Mesenchymal stem cell (in vitro differentiated cells and primary cell): Measurements from ENCODE around the gene CACNA2D2.

Source experiments
- DNase-seq: peaks from one replicate; pipeline ENCODE4 v3.0.0-alpha.2; 2013
- H2AFZ ChIP-seq: one replicate; pipeline ENCODE4 v1.6.1; 2013; ENCODE audit warnings: low read depth, mild to moderate bottlenecking, control low read depth, inconsistent platforms, low read length, moderate library complexity
- H2AK5ac ChIP-seq: 2 replicates; pipeline ENCODE4 v1.6.1; 2013; ENCODE audit warnings: low read length, moderate library complexity, mild to moderate bottlenecking, inconsistent platforms; ENCODE audit not compliant: severe bottlenecking
- H2BK120ac ChIP-seq: one replicate; pipeline ENCODE4 v1.6.1; 2013; ENCODE audit warnings: low read depth, mild to moderate bottlenecking, inconsistent platforms, low read length, moderate library complexity
- H2BK12ac ChIP-seq, 2 experiments: one replicate each; pipeline ENCODE4 v1.6.1; 2013; ENCODE audit warnings: inconsistent platforms in 2 of 2, low read length in 2 of 2, mild to moderate bottlenecking in 2 of 2, moderate library complexity in 2 of 2, control low read depth in 1 of 2
- H2BK15ac ChIP-seq: one replicate; pipeline ENCODE4 v1.6.1; 2013; ENCODE audit warnings: mild to moderate bottlenecking, low read depth, inconsistent platforms; ENCODE audit not compliant: poor library complexity, severe bottlenecking
- H2BK5ac ChIP-seq: 2 replicates; pipeline ENCODE4 v1.6.1; 2013; ENCODE audit warnings: low read depth, mild to moderate bottlenecking, low read length, control low read depth, inconsistent platforms; ENCODE audit not compliant: poor library complexity, severe bottlenecking
- H3K14ac ChIP-seq, 2 experiments: one replicate each; pipeline ENCODE4 v1.6.1; 2013; ENCODE audit warnings: inconsistent platforms in 2 of 2, low read length in 2 of 2, control low read depth in 1 of 2, mild to moderate bottlenecking in 1 of 2, moderate library complexity in 1 of 2
- H3K18ac ChIP-seq, 2 experiments: one replicate each; pipeline ENCODE4 v1.6.1; 2013; ENCODE audit warnings: inconsistent platforms in 2 of 2, low read length in 2 of 2, control low read depth in 1 of 2, low read depth in 1 of 2, mild to moderate bottlenecking in 1 of 2
- H3K23ac ChIP-seq, 2 experiments: one replicate each; pipeline ENCODE4 v1.6.1; 2013; ENCODE audit warnings: inconsistent platforms in 2 of 2, low read length in 2 of 2, mild to moderate bottlenecking in 2 of 2, moderate library complexity in 2 of 2, control low read depth in 1 of 2
- H3K27ac ChIP-seq: 2 replicates; pipeline ENCODE4 v1.5.1; 2013; ENCODE audit warnings: mild to moderate bottlenecking, moderate library complexity, low read length, control low read depth, inconsistent platforms; ENCODE audit not compliant: poor library complexity, severe bottlenecking
- H3K27me3 ChIP-seq, 2 experiments: 2 replicates each; pipeline versions ENCODE4 v1.6.1 to v1.7.0; 2013; ENCODE audit warnings: low read length in 2 of 2, mild to moderate bottlenecking in 2 of 2, moderate library complexity in 2 of 2, control low read depth in 1 of 2, inconsistent platforms in 1 of 2; ENCODE audit not compliant: control insufficient read depth in 1 of 2, insufficient read depth in 1 of 2
- H3K36me3 ChIP-seq, 2 experiments: 2 replicates each; pipeline versions ENCODE4 v1.6.1 to v1.7.0; 2013; ENCODE audit warnings: low read length in 2 of 2, control low read depth in 1 of 2, inconsistent platforms in 1 of 2, low read depth in 1 of 2, mild to moderate bottlenecking in 1 of 2; ENCODE audit not compliant: insufficient read depth in 2 of 2, control insufficient read depth in 1 of 2
- H3K4ac ChIP-seq, 2 experiments: one replicate each; pipeline ENCODE4 v1.6.1; 2013; ENCODE audit warnings: inconsistent platforms in 2 of 2, low read length in 2 of 2, mild to moderate bottlenecking in 2 of 2, moderate library complexity in 2 of 2, control low read depth in 1 of 2, low read depth in 1 of 2
- H3K4me1 ChIP-seq: 2 replicates; pipeline ENCODE4 v1.6.1; 2013; ENCODE audit warnings: low read depth, low read length, control low read depth; ENCODE audit not compliant: control insufficient read depth, insufficient read depth
- H3K4me2 ChIP-seq: 2 replicates; pipeline ENCODE4 v1.6.1; 2013; ENCODE audit warnings: low read length, mild to moderate bottlenecking, inconsistent platforms; ENCODE audit not compliant: poor library complexity, severe bottlenecking
- H3K4me3 ChIP-seq, 2 experiments: 2 replicates each; pipeline versions ENCODE4 v1.5.1 to v1.7.0; 2013; ENCODE audit warnings: low read length in 2 of 2, mild to moderate bottlenecking in 2 of 2, control low read depth in 1 of 2, low read depth in 1 of 2; ENCODE audit not compliant: insufficient read depth in 1 of 2
- H3K79me1 ChIP-seq: replicated peaks from 2 replicates; pipeline ENCODE4 v1.6.1; 2013; ENCODE audit warnings: mild to moderate bottlenecking, control low read depth, low read length, inconsistent platforms; ENCODE audit not compliant: poor library complexity, severe bottlenecking
- H3K9ac ChIP-seq: 2 replicates; pipeline ENCODE4 v1.7.0; 2013; ENCODE audit warnings: mild to moderate bottlenecking, low read length, moderate library complexity
- H3K9me3 ChIP-seq: 2 replicates; pipeline ENCODE4 v1.7.0; 2013; ENCODE audit warnings: mild to moderate bottlenecking, low read length; ENCODE audit not compliant: control insufficient read depth
- H4K8ac ChIP-seq: one replicate; pipeline ENCODE4 v1.6.1; 2013; ENCODE audit warnings: inconsistent platforms, mild to moderate bottlenecking, low read length, moderate library complexity
- H4K91ac ChIP-seq: one replicate; pipeline ENCODE4 v1.6.1; 2013; ENCODE audit warnings: mild to moderate bottlenecking, low read length, inconsistent platforms
- WGBS: methylation state at CpG from one replicate; pipeline ENCODE4 v1.1.7; 2013; ENCODE audit warnings: mixed read lengths; 5-methylcytosine and 5-hydroxymethylcytosine counted together

CACNA2D2 gene

GRCh38 chr3:50327129-50327528 lies 176.3 kb downstream of the CACNA2D2 start:
- 81% methylated on average over 4 of the region's 4 CpGs for WGBS
- Histone ChIP-seq H3K4me1 (peaks cover 21% of the 10 kb centered on the region), H2BK15ac (no peak overlapping the region), H4K8ac (no peak overlapping the region), H2BK12ac (no peak overlapping the region), H3K4ac (peak overlapping the region in 1 of 2 experiments; percentile 47), H2BK5ac (no peak overlapping the region), H3K18ac (no peak overlapping the region), H3K27me3 (no peaks in the 10 kb centered on the region), H2AFZ (no peak overlapping the region), H2BK120ac (no peak overlapping the region), H3K9ac (peak overlapping the region; percentile 96), H4K91ac (no peak overlapping the region), H3K36me3 (peaks cover 47 to 59% of the 10 kb centered on the region in 2 experiments), H3K23ac (no peak overlapping the region), H3K27ac (no peak overlapping the region), H3K14ac (no peak overlapping the region), H3K9me3 (no peaks in the 10 kb centered on the region), H3K4me3 (peak overlapping the region; percentile 30 to 94), H3K4me2 (peak overlapping the region; percentile 82), H2AK5ac (no peak overlapping the region), H3K79me1 (peaks cover 32% of the 10 kb centered on the region)
- DNase-seq: no peak

DNA sequence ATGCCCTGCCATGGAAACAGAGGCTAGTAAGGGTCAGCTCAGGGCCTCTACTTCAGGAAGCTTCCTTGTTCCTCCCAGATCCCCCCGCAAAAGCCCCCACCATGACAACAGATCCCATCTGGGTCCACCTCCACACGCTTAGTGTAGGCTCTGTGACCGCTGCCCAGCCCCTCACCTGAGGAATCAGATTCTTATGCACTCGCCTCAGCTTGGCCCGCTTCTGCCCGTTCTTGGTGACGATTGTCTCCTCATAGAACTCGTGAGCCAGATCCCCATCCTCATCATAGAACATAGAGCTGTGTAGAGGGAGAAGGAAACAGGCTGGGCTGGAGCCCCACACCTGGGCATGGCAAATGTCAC lies 177.3 kb downstream of the CACNA2D2 start:
- no peak overlapping the region for H3K4me3 ChIP-seq
- peaks cover 26% of the 10 kb centered on the region for H3K79me1 ChIP-seq
- H3K4me2 ChIP-seq: no peak overlapping the region
- no peak overlapping the region for H2AFZ ChIP-seq
- H3K14ac ChIP-seq: no peak overlapping the region
- no peak overlapping the region for H2BK120ac ChIP-seq
- peaks cover 38 to 49% of the 10 kb centered on the region in 2 experiments for H3K36me3 ChIP-seq
- no peak overlapping the region for H4K91ac ChIP-seq
- no peak overlapping the region for H3K23ac ChIP-seq
- no peak overlapping the region for H2BK12ac ChIP-seq
- DNase-seq: no peak
- no peak overlapping the region for H2BK5ac ChIP-seq
- H3K9me3 ChIP-seq: no peaks in the 10 kb centered on the region
- H2BK15ac ChIP-seq: no peak overlapping the region
- H4K8ac ChIP-seq: no peak overlapping the region
- 100% methylated on average over 7 of the region's 8 CpGs for WGBS
- no peak overlapping the region for H2AK5ac ChIP-seq
- peaks cover 25% of the 10 kb centered on the region for H3K4me1 ChIP-seq
- H3K27ac ChIP-seq: no peak overlapping the region
- H3K27me3 ChIP-seq: no peaks in the 10 kb centered on the region
- no peak overlapping the region for H3K18ac ChIP-seq
- no peak overlapping the region for H3K4ac ChIP-seq
- peak overlapping the region; percentile 18 for H3K9ac ChIP-seq

- no peak overlapping the region for H2BK15ac ChIP-seq
- no peaks in the 10 kb centered on the region for H3K9me3 ChIP-seq
- peaks cover 32 to 44% of the 10 kb centered on the region in 2 experiments for H3K36me3 ChIP-seq
- H3K9ac ChIP-seq: peak overlapping the region; percentile 18
- H3K4me1 ChIP-seq: peaks cover 25% of the 10 kb centered on the region
- H3K27me3 ChIP-seq: no peaks in the 10 kb centered on the region
- 94% methylated on average over 10 of the region's 11 CpGs for WGBS
- H3K23ac ChIP-seq: no peak overlapping the region
- no peak overlapping the region for H3K4me3 ChIP-seq
- H3K4ac ChIP-seq: no peak overlapping the region
- H3K18ac ChIP-seq: no peak overlapping the region
- no peak overlapping the region for H2AK5ac ChIP-seq
- peaks cover 22% of the 10 kb centered on the region for H3K79me1 ChIP-seq
- H2BK5ac ChIP-seq: no peak overlapping the region
- H4K8ac ChIP-seq: no peak overlapping the region
- no peak for DNase-seq
- no peak overlapping the region for H2AFZ ChIP-seq
- H3K14ac ChIP-seq: no peak overlapping the region
- H3K27ac ChIP-seq: no peak overlapping the region
- no peak overlapping the region for H3K4me2 ChIP-seq
- H2BK12ac ChIP-seq: no peak overlapping the region
- H2BK120ac ChIP-seq: no peak overlapping the region
- H4K91ac ChIP-seq: no peak overlapping the region
Observed at GRCh38 chr3:50325497-50326181, 177.8 kb downstream of the CACNA2D2 start.

DNA sequence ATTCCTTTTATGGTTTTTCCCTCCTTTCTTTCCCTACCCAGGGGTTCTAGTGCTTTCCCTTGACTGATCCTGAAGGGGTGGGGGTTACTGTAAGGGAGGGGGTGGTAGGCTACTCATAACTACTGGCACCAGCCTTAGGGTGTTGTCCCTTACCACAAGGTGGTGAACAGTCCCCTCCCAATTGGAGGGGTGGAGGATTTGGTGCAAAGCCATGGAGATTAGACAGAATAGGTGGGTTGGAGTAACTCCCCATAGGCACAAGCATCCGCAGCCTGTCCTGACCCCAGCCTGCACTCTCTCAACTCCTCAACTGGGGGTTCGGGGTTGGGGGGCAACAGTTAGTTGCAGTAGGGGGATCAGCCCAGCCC lies 178.3 kb downstream of the CACNA2D2 start:
- H3K18ac ChIP-seq: no peak overlapping the region
- no peak overlapping the region for H2BK12ac ChIP-seq
- peaks cover 29% of the 10 kb centered on the region for H3K4me1 ChIP-seq
- H3K14ac ChIP-seq: no peak overlapping the region
- peaks cover 17% of the 10 kb centered on the region for H3K79me1 ChIP-seq
- H3K36me3 ChIP-seq: peaks cover 27 to 41% of the 10 kb centered on the region in 2 experiments
- no peak overlapping the region for H4K8ac ChIP-seq
- DNase-seq: no peak
- H3K9ac ChIP-seq: no peak overlapping the region
- no peak overlapping the region for H2BK5ac ChIP-seq
- no peak overlapping the region for H3K23ac ChIP-seq
- H2BK15ac ChIP-seq: no peak overlapping the region
- H3K4me2 ChIP-seq: no peak overlapping the region
- no CpG with 5 or more reads among the region's 2 CpGs for WGBS
- H3K4ac ChIP-seq: no peak overlapping the region
- no peak overlapping the region for H3K27ac ChIP-seq
- no peaks in the 10 kb centered on the region for H3K9me3 ChIP-seq
- no peaks in the 10 kb centered on the region for H3K27me3 ChIP-seq
- no peak overlapping the region for H4K91ac ChIP-seq
- H2BK120ac ChIP-seq: no peak overlapping the region
- H2AFZ ChIP-seq: no peak overlapping the region
- H3K4me3 ChIP-seq: no peak overlapping the region
- no peak overlapping the region for H2AK5ac ChIP-seq
